Activated T-cell treated with anti-CD3 and anti-CD28 coated beads, Interleukin-2, amount 50 U/mL, for 72 hours (primary cell): ENCODE measurements around the gene DHFR. TPM values are rescaled to one million over a fixed set of nuclear protein-coding genes. Genes with fewer than 3 reads are reported as not detected.

Source experiments
- ATAC-seq, 2 donors: fragments of 150-1000 bp; cut with Tn5 transposase; replicated peaks in 1 of 2; 2 replicates each; pipeline ENCODE4 v1.10.0; 2021; ENCODE audit warnings: moderate library complexity in 2 of 2, mild to moderate bottlenecking in 1 of 2
- DNase-seq, 2 donors: peaks; one replicate each; pipeline ENCODE4 v3.0.0; 2021 to 2022; ENCODE audit warnings: mixed read lengths in 1 of 2
- H3K27ac Mint-ChIP-seq: one replicate; pipeline ENCODE4 v1.8.0; 2022; ENCODE audit warnings: mild to moderate bottlenecking, moderate library complexity, mixed read lengths
- H3K27me3 Mint-ChIP-seq: one replicate; pipeline ENCODE4 v1.8.0; 2022; ENCODE audit warnings: low read depth, mixed read lengths
- H3K36me3 Mint-ChIP-seq, 2 donors: one replicate each; pipeline ENCODE4 v1.8.0; 2022; ENCODE audit warnings: mixed read lengths in 2 of 2, mild to moderate bottlenecking in 1 of 2; ENCODE audit not compliant: insufficient read depth in 2 of 2
- H3K4me1 Mint-ChIP-seq: one replicate; pipeline ENCODE4 v1.8.0; 2022; ENCODE audit warnings: low read depth, mixed read lengths
- H3K4me3 Mint-ChIP-seq, 2 donors: one replicate each; pipeline ENCODE4 v1.8.0; 2022; ENCODE audit warnings: mild to moderate bottlenecking in 2 of 2, mixed read lengths in 2 of 2, moderate library complexity in 2 of 2
- H3K9me3 Mint-ChIP-seq, 2 donors: one replicate each; pipeline ENCODE4 v1.8.0; 2022; ENCODE audit warnings: mixed read lengths in 2 of 2
- total RNA-seq, 2 donors: library from RNA; stranded (reverse); gene quantifications; one replicate each; pipeline ENCODE4 v1.2.3, GENCODE V29; 2022

DHFR gene
- 10 to 100 TPM; 48.6 to 49.4 TPM for total RNA-seq

DNA sequence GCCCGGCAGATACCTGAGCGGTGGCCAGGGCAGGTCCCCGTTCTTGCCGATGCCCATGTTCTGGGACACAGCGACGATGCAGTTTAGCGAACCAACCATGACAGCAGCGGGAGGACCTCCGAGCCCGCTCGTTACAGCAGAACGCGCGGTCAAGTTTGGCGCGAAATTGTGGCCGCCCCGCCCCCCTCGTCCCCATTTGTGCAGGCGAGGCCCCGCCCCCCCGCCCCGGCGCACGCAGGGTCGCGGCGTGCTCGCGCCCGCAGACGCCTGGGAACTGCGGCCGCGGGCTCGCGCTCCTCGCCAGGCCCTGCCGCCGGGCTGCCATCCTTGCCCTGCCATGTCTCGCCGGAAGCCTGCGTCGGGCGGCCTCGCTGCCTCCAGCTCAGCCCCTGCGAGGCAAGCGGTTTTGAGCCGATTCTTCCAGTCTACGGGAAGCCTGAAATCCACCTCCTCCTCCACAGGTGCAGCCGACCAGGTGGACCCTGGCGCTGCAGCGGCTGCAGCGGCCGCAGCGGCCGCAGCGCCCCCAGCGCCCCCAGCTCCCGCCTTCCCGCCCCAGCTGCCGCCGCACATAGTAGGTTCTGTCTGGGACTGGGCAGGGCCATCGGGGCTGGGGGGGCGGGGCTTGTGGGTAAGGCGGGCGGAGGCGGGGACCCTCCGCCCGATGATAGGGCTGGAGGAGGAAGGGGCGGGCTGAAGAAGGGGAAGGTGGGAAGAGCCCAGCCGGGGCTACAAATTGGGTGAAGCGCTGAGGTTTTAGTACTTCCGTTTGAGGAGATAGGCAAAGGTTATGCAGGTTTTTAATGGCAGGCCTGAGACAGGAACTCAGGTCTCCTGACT, at the start of gene DHFR, which contains the start of gene MSH3:
TSS of gene DHFR (minus strand) at position 593 of the 840 bp plus-strand sequence. CDS start at position 99, 494 bp downstream.
TSS of gene MSH3 (plus strand) at position 262 of the 840 bp plus-strand sequence. CDS start at position 338, 76 bp downstream.
- DNase-seq (peak; percentile 92), ATAC-seq (peak; percentile 74 to 75)
- H3K4me1 Mint-ChIP-seq = peaks cover 11% of the 10 kb centered on the region
- H3K9me3 Mint-ChIP-seq = no peaks in the 10 kb centered on the region
- peak within 1 kb of the TSS; percentile 94 for H3K27ac Mint-ChIP-seq
- H3K36me3 Mint-ChIP-seq = peaks cover 12 to 23% of the 10 kb centered on the region in 2 donors
- H3K27me3 Mint-ChIP-seq = no peaks in the 10 kb centered on the region
- H3K4me3 Mint-ChIP-seq = peak within 1 kb of the TSS in 1 of 2 donors; percentile 87

DNA sequence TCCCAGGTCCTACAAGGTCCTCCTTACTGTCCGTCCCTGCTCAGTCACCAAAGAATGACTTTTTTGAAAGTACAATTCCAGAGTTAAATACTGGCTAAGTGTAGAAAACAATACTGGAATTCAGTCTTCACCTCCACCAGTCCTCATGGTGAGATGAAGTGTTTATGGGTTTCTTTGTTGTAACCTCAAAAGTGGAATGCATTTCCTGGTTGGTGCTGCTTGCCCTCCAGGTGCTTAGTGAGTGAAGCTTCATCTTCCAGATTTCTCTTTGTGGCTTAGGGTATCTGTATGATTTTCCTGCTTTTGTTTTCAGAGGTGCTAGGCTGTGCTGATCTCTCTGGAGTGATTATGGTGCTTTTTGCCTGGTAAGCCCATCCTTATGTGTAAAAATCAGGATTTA, 49.4 kb upstream of the DHFR start:
- Mint-ChIP-seq H3K27ac (no peak overlapping the region), H3K27me3 (no peaks in the 10 kb centered on the region), H3K9me3 (no peaks in the 10 kb centered on the region), H3K36me3 (peaks cover 0 to 7% of the 10 kb centered on the region in 2 donors), H3K4me3 (no peak overlapping the region), H3K4me1 (peaks cover 6% of the 10 kb centered on the region)
- DNase-seq = no peak
- ATAC-seq = no peak

DNA sequence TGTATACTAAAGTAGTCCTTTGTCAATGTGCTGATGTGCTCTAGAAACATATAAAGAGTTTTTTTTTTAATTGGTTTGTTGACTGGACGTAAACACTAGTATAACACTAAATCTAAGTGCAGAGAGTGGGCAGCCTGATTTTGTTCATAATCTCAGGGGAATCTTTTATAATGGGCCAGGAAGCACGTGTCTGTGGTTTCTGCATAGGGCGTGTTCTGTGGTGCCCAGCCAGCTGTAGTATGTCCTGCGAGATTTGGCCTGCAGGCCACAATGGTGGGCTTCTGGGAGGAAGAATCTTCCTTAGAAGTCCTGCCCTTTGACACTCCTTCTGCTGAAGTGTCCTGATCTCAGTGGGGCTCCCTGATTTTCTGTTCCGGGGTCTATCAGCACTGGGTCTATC, 49.0 kb upstream of the DHFR start:
- H3K27me3 Mint-ChIP-seq = no peaks in the 10 kb centered on the region
- H3K36me3 Mint-ChIP-seq = peaks cover 0 to 5% of the 10 kb centered on the region in 2 donors
- DNase-seq = no peak
- no peaks in the 10 kb centered on the region for H3K9me3 Mint-ChIP-seq
- H3K27ac Mint-ChIP-seq = peak overlapping the region; percentile 19
- peaks cover 6% of the 10 kb centered on the region for H3K4me1 Mint-ChIP-seq
- H3K4me3 Mint-ChIP-seq = no peak overlapping the region
- no peak for ATAC-seq

DNA sequence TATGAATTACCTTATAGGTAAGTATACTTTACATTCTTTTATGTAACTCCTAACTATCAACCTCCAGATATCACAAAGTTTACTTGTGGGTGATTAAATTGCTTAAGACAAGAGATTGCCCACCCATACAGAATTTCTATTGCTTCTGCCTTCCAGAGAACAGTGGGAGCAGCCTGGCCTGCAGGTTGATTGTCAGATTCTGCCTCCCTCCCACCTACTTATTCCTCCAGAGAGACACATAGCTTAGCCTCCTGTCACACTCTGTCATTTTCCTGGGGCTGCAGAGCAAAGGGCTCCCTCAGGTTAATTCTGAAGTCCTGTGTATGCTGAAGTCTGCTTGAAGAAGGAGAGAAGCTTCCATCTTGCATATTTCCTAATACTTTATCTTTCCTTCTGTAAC, 48.5 kb upstream of the DHFR start:
- H3K27ac Mint-ChIP-seq = peak overlapping the region; percentile 19
- no peak for ATAC-seq
- no peak overlapping the region for H3K4me3 Mint-ChIP-seq

DNA sequence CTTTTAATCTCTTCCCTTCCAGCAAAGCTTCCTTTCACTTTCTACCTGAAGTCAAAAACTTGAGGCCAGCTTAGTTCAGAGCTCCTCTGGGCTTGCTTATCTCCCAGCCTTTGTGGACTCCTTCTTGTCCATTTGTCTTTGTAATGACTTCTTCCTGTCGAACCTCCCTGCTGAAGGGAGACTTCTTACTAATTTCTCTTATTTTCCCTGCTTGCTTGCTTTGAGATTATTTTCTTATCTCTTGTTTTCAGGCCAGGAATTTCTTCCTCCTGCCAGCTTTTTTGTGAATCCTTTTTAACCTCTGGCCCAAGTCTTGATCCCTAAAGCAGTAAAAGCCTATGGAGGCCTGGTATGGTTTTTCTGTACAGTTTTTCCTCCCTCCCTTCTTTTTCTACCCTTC, 46.8 kb upstream of the DHFR start:
- Mint-ChIP-seq H3K27me3 (no peaks in the 10 kb centered on the region), H3K36me3 (peaks cover 0 to 8% of the 10 kb centered on the region in 2 donors), H3K27ac (peak overlapping the region; percentile 26), H3K9me3 (no peaks in the 10 kb centered on the region), H3K4me3 (no peak overlapping the region), H3K4me1 (peaks cover 6% of the 10 kb centered on the region)
- DNase-seq (no peak), ATAC-seq (no peak)

More for the DNA sequence above, 48.5 kb upstream of the DHFR start:
- no peak for DNase-seq
- Mint-ChIP-seq H3K36me3 (peaks cover 0 to 5% of the 10 kb centered on the region in 2 donors), H3K9me3 (no peaks in the 10 kb centered on the region), H3K4me1 (peaks cover 6% of the 10 kb centered on the region), H3K27me3 (no peaks in the 10 kb centered on the region)

DNA sequence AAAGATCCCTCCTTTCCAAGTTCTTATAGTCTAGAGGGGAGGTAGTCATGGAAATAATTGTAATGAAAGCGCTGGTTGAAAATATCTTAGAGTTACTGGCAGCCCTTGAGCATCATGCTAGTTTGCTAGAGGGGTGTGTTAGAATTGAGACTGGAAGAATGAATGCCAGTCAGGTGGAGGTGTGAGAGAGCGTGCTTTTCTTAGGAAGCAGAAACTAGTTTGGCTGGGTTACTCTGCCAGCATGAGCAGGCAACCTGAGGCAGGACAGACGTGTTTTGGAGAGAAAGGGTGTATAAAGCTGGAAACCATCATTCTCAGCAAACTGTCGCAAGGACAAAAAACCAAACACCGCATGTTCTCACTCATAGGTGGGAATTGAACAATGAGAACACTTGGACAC, 43.6 kb upstream of the DHFR start:
- peaks cover 0 to 8% of the 10 kb centered on the region in 2 donors for H3K36me3 Mint-ChIP-seq
- H3K4me3 Mint-ChIP-seq = no peak overlapping the region
- ATAC-seq = no peak

DNA sequence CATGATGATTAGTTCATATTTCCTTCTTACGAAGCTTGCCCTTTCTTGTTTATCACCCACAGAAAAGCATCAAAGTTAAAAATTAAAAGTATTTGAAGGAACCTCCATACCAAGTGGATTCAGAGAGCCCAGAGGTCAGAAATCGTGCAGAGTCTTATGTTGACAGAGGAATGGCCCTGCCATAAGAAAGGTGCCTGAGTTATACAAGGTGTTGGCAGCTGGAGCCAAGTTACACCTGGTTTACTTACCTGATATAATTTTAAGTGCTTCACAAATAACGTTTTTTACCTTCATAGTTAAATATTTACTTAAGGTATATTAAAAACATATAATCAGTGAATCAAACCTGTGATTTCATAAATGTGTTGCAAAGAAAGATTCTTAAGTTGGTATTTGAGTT, 42.3 kb upstream of the DHFR start:
- H3K9me3 Mint-ChIP-seq = no peaks in the 10 kb centered on the region
- H3K27ac Mint-ChIP-seq = no peak overlapping the region
- H3K4me1 Mint-ChIP-seq = no peaks in the 10 kb centered on the region
- H3K27me3 Mint-ChIP-seq = no peaks in the 10 kb centered on the region
- ATAC-seq (no peak), DNase-seq (no peak)
- peaks cover 0 to 8% of the 10 kb centered on the region in 2 donors for H3K36me3 Mint-ChIP-seq
- H3K4me3 Mint-ChIP-seq = no peak overlapping the region

More for the DNA sequence above, 43.6 kb upstream of the DHFR start:
- no peaks in the 10 kb centered on the region for H3K27me3 Mint-ChIP-seq
- H3K9me3 Mint-ChIP-seq = no peaks in the 10 kb centered on the region
- DNase-seq = no peak
- H3K4me1 Mint-ChIP-seq = no peaks in the 10 kb centered on the region
- no peak overlapping the region for H3K27ac Mint-ChIP-seq

DNA sequence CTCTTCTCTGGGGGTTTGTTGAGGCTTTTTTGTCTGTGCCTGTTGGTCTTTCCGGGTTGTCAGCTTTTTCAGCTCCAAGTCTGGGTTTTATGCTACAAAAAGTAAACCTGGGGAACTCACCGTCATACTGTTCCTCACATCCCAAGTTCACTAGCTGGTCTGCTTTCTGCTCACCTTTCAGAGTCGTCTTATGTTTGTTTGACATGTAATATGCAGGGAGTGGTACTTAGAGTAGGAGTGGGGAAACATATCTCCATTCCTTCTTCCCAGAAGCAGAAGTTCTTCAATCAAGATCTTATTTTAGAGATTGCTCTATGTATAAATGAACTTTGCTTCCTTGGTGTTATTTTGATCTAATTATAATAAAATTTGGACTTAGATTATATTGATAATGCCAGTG, 41.7 kb upstream of the DHFR start:
- Mint-ChIP-seq H3K27me3 (no peaks in the 10 kb centered on the region), H3K27ac (peak overlapping the region; percentile 1), H3K9me3 (no peaks in the 10 kb centered on the region), H3K4me1 (no peaks in the 10 kb centered on the region), H3K4me3 (no peak overlapping the region), H3K36me3 (peaks cover 0 to 8% of the 10 kb centered on the region in 2 donors)
- DNase-seq (no peak), ATAC-seq (no peak)

DNA sequence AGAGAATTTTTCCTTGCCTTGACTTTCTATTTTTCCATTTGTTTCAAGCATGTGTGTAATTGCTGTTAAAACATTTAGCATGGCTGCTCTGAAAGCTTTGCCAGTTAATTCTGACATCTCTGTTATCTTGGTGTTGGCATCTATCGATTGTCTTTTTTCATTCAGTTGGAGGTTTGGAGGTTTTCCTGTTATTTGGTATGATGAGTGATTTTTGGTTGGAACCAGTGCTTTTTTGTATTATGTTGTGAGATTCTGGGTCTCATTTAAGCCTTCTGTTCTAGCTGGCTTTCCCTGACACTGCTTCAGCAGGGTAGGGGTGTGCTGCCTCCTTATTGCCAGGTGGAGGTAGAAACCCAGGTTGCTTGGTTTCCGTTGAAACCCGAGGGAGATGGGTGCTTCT, 40.9 kb upstream of the DHFR start:
- no peaks in the 10 kb centered on the region for H3K4me1 Mint-ChIP-seq
- H3K27me3 Mint-ChIP-seq = no peaks in the 10 kb centered on the region
- no peak overlapping the region for H3K27ac Mint-ChIP-seq
- H3K4me3 Mint-ChIP-seq = no peak overlapping the region
- H3K36me3 Mint-ChIP-seq = peaks cover 0 to 8% of the 10 kb centered on the region in 2 donors
- no peak for ATAC-seq
- H3K9me3 Mint-ChIP-seq = no peaks in the 10 kb centered on the region
- DNase-seq = no peak

DNA sequence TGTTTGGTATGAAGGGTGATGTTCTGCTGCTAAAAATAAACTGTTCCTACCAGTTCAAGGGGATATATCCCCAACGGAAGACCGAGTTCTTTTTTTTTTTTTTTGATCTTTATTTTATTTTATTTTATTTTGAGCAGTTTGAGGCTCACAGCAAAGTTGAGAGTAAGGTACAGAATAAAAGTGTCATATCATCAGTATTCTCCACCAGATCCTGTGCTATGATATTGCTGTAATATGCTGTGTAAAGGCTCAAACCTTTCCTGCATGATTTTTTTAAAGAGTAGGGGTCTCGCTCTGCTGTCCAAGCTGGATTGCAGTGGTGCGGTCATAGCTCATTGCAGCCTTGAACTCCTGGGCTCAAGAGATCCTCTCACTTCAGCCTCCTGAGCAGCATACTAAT, 34.8 kb upstream of the DHFR start:
- H3K27me3 Mint-ChIP-seq = no peaks in the 10 kb centered on the region
- H3K4me3 Mint-ChIP-seq = no peak overlapping the region
- DNase-seq (no peak), ATAC-seq (no peak)
- peaks cover 14% of the 10 kb centered on the region for H3K4me1 Mint-ChIP-seq
- H3K36me3 Mint-ChIP-seq = peaks cover 0 to 3% of the 10 kb centered on the region in 2 donors
- H3K9me3 Mint-ChIP-seq = no peaks in the 10 kb centered on the region
- H3K27ac Mint-ChIP-seq = no peak overlapping the region

DNA sequence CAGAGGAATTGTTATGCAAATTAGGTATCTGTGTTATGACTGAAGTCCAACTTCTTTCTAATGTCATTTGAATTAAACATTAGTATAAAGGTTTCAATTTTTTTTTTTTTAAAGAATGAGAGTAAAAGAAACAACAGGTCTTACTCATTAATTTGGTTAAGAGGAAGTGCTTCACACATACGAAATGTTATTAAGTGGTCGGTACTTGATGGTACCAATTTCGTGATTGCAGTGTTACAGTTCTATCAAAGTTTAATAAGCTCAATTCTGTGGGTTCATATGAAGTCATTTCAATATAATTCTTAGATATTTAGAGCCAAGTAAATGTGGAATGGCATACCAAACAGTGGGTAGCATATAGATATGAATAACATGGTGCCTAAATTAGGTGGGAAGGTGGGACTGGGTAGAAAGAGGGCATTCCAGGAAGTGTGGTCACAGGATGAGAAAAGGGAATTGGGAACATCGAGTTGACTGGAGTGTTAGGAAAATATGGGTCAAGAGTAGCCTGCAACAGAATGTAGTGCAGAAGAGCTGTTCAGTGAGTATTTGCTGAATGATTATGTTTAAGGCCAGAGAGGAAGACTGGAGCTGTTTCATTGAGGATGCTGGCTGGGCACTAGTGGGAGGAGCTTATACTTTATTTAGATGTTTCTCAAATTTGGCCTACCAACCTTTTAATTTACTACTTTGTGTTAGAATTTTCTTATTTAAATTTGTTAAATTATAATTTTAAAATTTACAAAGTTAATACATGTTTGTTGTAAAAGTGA, 34.1 kb upstream of the DHFR start:
- H3K4me3 Mint-ChIP-seq = no peak overlapping the region
- peaks cover 2 to 8% of the 10 kb centered on the region in 2 donors for H3K36me3 Mint-ChIP-seq
- peaks cover 14% of the 10 kb centered on the region for H3K4me1 Mint-ChIP-seq
- peaks cover 0 to under 1% of the 10 kb centered on the region in 2 donors for H3K9me3 Mint-ChIP-seq
- ATAC-seq (no peak), DNase-seq (no peak)
- no peak overlapping the region for H3K27ac Mint-ChIP-seq
- H3K27me3 Mint-ChIP-seq = no peaks in the 10 kb centered on the region

DNA sequence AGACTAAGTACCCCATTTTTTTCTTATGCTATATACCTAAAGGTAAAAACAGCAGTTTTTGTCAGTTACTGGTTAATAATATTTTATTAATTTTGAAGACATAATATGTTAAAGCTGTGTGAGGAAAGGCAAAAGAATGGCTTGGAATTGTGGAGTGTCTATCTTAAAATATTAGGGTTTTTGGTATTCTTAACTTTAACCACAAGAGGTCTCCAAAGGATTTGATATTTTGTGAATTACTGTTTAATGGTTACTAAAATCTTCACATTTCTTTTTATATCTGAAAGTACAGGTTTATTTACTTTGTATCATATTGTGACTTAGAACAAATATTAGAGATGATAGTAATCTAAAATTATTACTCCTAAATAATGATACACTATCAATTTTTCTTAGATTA, 32.0 kb upstream of the DHFR start:
- H3K27ac Mint-ChIP-seq = no peak overlapping the region
- H3K27me3 Mint-ChIP-seq = no peaks in the 10 kb centered on the region
- H3K9me3 Mint-ChIP-seq = peaks cover 0 to 4% of the 10 kb centered on the region in 2 donors
- DNase-seq = no peak
- H3K4me1 Mint-ChIP-seq = peaks cover 19% of the 10 kb centered on the region
- ATAC-seq = no peak
- H3K4me3 Mint-ChIP-seq = no peak overlapping the region
- H3K36me3 Mint-ChIP-seq = peaks cover 8 to 23% of the 10 kb centered on the region in 2 donors

DNA sequence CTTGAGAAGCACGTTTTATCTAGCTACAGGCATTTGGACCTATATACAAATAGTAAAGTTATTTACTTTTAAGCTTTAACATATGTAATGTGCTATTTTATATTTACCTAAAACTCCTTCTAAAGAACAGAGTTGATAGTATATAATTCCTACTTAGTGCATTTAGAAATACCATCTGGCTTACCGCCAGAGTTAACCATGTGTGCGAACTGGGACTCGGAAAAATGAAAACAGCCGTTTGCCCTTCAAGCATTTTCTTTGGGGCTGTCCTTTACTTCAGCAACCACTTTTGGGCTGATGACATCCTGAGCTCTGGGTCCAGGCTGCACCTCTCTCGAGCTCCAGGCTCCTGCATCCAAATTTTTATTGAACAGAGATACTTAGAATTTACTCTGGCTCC, 21.9 kb upstream of the DHFR start:
- Mint-ChIP-seq H3K27me3 (no peaks in the 10 kb centered on the region), H3K4me3 (no peak overlapping the region), H3K36me3 (peaks cover 4 to 23% of the 10 kb centered on the region in 2 donors), H3K9me3 (no peaks in the 10 kb centered on the region), H3K4me1 (no peaks in the 10 kb centered on the region), H3K27ac (no peak overlapping the region)
- ATAC-seq (no peak), DNase-seq (no peak)
